Measurements from ENCODE around the gene PDIA6.

DNA sequence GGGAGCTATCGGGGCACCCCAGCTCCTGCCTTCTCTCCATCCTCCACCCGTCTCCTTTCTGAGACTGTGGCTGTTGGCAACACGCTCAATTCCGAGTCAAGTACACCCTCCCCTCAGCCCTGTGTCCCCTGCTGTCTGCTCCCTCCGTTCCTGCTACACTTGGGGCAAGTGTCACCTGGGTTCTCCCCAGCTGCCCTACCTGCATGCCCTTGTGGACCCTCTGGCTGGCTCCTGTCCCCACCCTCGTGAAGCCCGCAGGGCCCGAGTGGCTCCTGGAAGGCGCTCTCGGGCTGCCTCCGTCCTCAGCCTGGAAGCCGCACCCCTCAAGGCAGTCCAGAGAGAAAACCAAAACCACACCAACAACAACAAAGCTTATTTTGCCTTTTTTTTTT lies 33.9 kb downstream of the PDIA6 start:
- TF ChIP-seq, protein P1, sequence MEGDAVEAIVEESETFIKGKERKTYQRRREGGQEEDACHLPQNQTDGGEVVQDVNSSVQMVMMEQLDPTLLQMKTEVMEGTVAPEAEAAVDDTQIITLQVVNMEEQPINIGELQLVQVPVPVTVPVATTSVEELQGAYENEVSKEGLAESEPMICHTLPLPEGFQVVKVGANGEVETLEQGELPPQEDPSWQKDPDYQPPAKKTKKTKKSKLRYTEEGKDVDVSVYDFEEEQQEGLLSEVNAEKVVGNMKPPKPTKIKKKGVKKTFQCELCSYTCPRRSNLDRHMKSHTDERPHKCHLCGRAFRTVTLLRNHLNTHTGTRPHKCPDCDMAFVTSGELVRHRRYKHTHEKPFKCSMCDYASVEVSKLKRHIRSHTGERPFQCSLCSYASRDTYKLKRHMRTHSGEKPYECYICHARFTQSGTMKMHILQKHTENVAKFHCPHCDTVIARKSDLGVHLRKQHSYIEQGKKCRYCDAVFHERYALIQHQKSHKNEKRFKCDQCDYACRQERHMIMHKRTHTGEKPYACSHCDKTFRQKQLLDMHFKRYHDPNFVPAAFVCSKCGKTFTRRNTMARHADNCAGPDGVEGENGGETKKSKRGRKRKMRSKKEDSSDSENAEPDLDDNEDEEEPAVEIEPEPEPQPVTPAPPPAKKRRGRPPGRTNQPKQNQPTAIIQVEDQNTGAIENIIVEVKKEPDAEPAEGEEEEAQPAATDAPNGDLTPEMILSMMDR (conservative IDR thresholded peaks at IDR 0.05) = no peak
- no peak for TF ChIP-seq ZFX (IDR thresholded peaks at IDR 0.05)
